H9 (cell line): ENCODE data around the gene C1orf74. TPM values are rescaled to one million over a fixed set of nuclear protein-coding genes. Genes with fewer than 3 reads are reported as not detected.

Experiments
- DNase-seq: peaks from one replicate; pipeline ENCODE4 v3.0.0-alpha.2; 2017
- H2AFZ ChIP-seq: one replicate; pipeline ENCODE4 v1.6.1; 2013; ENCODE audit warnings: mild to moderate bottlenecking, low read length, control low read depth, moderate library complexity
- H2AK5ac ChIP-seq: 2 replicates; pipeline ENCODE4 v1.6.1; 2013; ENCODE audit warnings: low read length, control low read depth, mixed read lengths; ENCODE audit not compliant: insufficient read length
- H2BK120ac ChIP-seq: one replicate; pipeline ENCODE4 v1.6.1; 2013; ENCODE audit warnings: low read depth, mild to moderate bottlenecking, low read length, control low read depth, inconsistent platforms; ENCODE audit not compliant: poor library complexity, severe bottlenecking
- H2BK12ac ChIP-seq: 2 replicates; pipeline ENCODE4 v1.6.1; 2013; ENCODE audit warnings: low read length, control low read depth, mixed read lengths, low read depth; ENCODE audit not compliant: insufficient read length
- H2BK15ac ChIP-seq: 2 replicates; pipeline ENCODE4 v1.6.1; 2013; ENCODE audit warnings: low read depth, low read length, control low read depth
- H2BK20ac ChIP-seq: one replicate; pipeline ENCODE4 v1.6.1; 2013; ENCODE audit warnings: low read depth, mild to moderate bottlenecking, low read length, control low read depth, inconsistent platforms; ENCODE audit not compliant: poor library complexity, severe bottlenecking
- H2BK5ac ChIP-seq: 2 replicates; pipeline ENCODE4 v1.6.1; 2013; ENCODE audit warnings: low read length, control low read depth, mixed read lengths; ENCODE audit not compliant: insufficient read length
- H3K14ac ChIP-seq: 2 replicates; pipeline ENCODE4 v1.6.1; 2013; ENCODE audit warnings: low read length, control low read depth; ENCODE audit not compliant: insufficient read depth
- H3K18ac ChIP-seq: 2 replicates; pipeline ENCODE4 v1.6.1; 2013; ENCODE audit warnings: low read depth, mild to moderate bottlenecking, mixed read lengths, low read length, control low read depth; ENCODE audit not compliant: insufficient read length
- H3K23ac ChIP-seq: 2 replicates; pipeline ENCODE4 v1.6.1; 2013; ENCODE audit warnings: low read length, control low read depth, mixed read lengths, low read depth; ENCODE audit not compliant: insufficient read length
- H3K23me2 ChIP-seq: 2 replicates; pipeline ENCODE4 v1.6.1; 2013; ENCODE audit warnings: low read depth, mild to moderate bottlenecking, mixed read lengths, low read length, control low read depth; ENCODE audit not compliant: insufficient read length, poor library complexity, severe bottlenecking
- H3K27ac ChIP-seq: 2 replicates; pipeline ENCODE4 v1.5.1; 2013; ENCODE audit warnings: low read length, control low read depth, mixed read lengths, low read depth; ENCODE audit not compliant: insufficient read length
- H3K27me3 ChIP-seq: 2 replicates; pipeline ENCODE4 v1.6.1; 2013; ENCODE audit warnings: low read length, control low read depth, inconsistent platforms; ENCODE audit not compliant: insufficient read depth
- H3K4ac ChIP-seq: 2 replicates; pipeline ENCODE4 v1.6.1; 2013; ENCODE audit warnings: low read depth, mild to moderate bottlenecking, control low read depth, inconsistent platforms, low read length, moderate library complexity
- H3K4me1 ChIP-seq: 2 replicates; pipeline ENCODE4 v1.6.1; 2013; ENCODE audit warnings: low read length, control low read depth, inconsistent platforms; ENCODE audit not compliant: insufficient read depth
- H3K4me2 ChIP-seq: 2 replicates; pipeline ENCODE4 v1.6.1; 2013; ENCODE audit warnings: low read length, control low read depth, mixed read lengths; ENCODE audit not compliant: insufficient read length, insufficient read depth
- H3K56ac ChIP-seq: 2 replicates; pipeline ENCODE4 v1.6.1; 2013; ENCODE audit warnings: low read depth, mild to moderate bottlenecking, mixed read lengths, low read length, control low read depth; ENCODE audit not compliant: insufficient read length
- H3K79me1 ChIP-seq: 2 replicates; pipeline ENCODE4 v1.6.1; 2013; ENCODE audit warnings: low read depth, mild to moderate bottlenecking, moderate library complexity, low read length, control low read depth, inconsistent platforms; ENCODE audit not compliant: insufficient read depth, poor library complexity, severe bottlenecking
- H3K79me2 ChIP-seq: 2 replicates; pipeline ENCODE4 v1.6.1; 2013; ENCODE audit warnings: low read length, control low read depth, inconsistent platforms; ENCODE audit not compliant: insufficient read depth
- H3K9ac ChIP-seq: 2 replicates; pipeline ENCODE4 v1.6.1; 2013; ENCODE audit warnings: low read length, control low read depth, mixed read lengths; ENCODE audit not compliant: insufficient read length; ENCODE audit errors: extremely low read depth
- H3K9me3 ChIP-seq: one replicate; pipeline ENCODE4 v1.6.1; 2013; ENCODE audit warnings: low read depth, low read length, inconsistent platforms; ENCODE audit not compliant: control insufficient read depth
- H3T11ph ChIP-seq: one replicate; pipeline ENCODE4 v1.6.1; 2013; ENCODE audit warnings: mild to moderate bottlenecking, low read length, control low read depth, inconsistent platforms
- H4K20me1 ChIP-seq: one replicate; pipeline ENCODE4 v1.6.1; 2013; ENCODE audit not compliant: control insufficient read depth, insufficient read length, insufficient read depth
- H4K5ac ChIP-seq: 2 replicates; pipeline ENCODE4 v1.6.1; 2013; ENCODE audit warnings: low read depth, mild to moderate bottlenecking, mixed read lengths, low read length, control low read depth; ENCODE audit not compliant: insufficient read length
- H4K8ac ChIP-seq: replicated peaks from 2 replicates; pipeline ENCODE4 v1.6.1; 2013; ENCODE audit warnings: low read length, control low read depth, mixed read lengths, low read depth; ENCODE audit not compliant: insufficient read length
- H4K91ac ChIP-seq: 2 replicates; pipeline ENCODE4 v1.6.1; 2013; ENCODE audit warnings: low read depth, mild to moderate bottlenecking, moderate library complexity, mixed read lengths, low read length, control low read depth; ENCODE audit not compliant: insufficient read length
- H3K27ac Mint-ChIP-seq, 3 experiments: 2 replicates in 2 of 3; 3 replicates in 1 of 3; pipeline ENCODE4 v1.8.0; 2020 to 2021; ENCODE audit warnings: mixed read lengths in 3 of 3, mild to moderate bottlenecking in 1 of 3, moderate library complexity in 1 of 3
- H3K27me3 Mint-ChIP-seq: 2 replicates; pipeline ENCODE4 v1.8.0; 2021; ENCODE audit warnings: low read depth, mild to moderate bottlenecking, moderate library complexity, mixed read lengths
- H3K36me3 Mint-ChIP-seq, 3 experiments: 2 replicates in 2 of 3; 3 replicates in 1 of 3; pipeline ENCODE4 v1.8.0; 2020 to 2021; ENCODE audit warnings: low read depth in 3 of 3, mixed read lengths in 3 of 3; ENCODE audit not compliant: insufficient read depth in 1 of 3
- H3K4me1 Mint-ChIP-seq, 2 experiments: 2 replicates each; pipeline ENCODE4 v1.8.0; 2020; ENCODE audit warnings: mixed read lengths in 2 of 2
- H3K4me3 Mint-ChIP-seq, 2 experiments: 2 replicates in 1 of 2; 3 replicates in 1 of 2; pipeline ENCODE4 v1.8.0; 2020 to 2021; ENCODE audit warnings: mild to moderate bottlenecking in 2 of 2, mixed read lengths in 2 of 2, moderate library complexity in 1 of 2
- H3K9me3 Mint-ChIP-seq, 2 experiments: 2 replicates in 1 of 2; 3 replicates in 1 of 2; pipeline ENCODE4 v1.8.0; 2020; ENCODE audit warnings: mild to moderate bottlenecking in 2 of 2, mixed read lengths in 2 of 2, moderate library complexity in 1 of 2
- CTCF ChIP-seq: fragments of 200-600 bp; sonication (generic); conservative IDR thresholded peaks from 3 replicates; pipeline ENCODE4 v1.8.0; 2021; ENCODE audit warnings: antibody characterized with exemption, mild to moderate bottlenecking
- WGBS: extraction: QIAGEN DNeasy Blood & Tissue Kit; methylation state at CpG from one replicate; pipeline ENCODE4 v1.1.7; 2013; ENCODE audit warnings: missing lambda C conversion rate, low lambda C conversion rate, mixed read lengths; ENCODE audit not compliant: insufficient read length; ENCODE audit errors: extremely low coverage; 5-methylcytosine and 5-hydroxymethylcytosine counted together
- total RNA-seq: library from RNA; stranded (reverse); gene quantifications from 2 replicates; pipeline ENCODE4 v1.2.1, GENCODE V29; 2021

The C1orf74 gene
- total RNA-seq, 1 experiment from 2014 or later: 2.4 TPM

- Histone ChIP-seq H3K14ac (no peak overlapping the region), H3K56ac (no peak overlapping the region), H3K9me3 (no peaks in the 10 kb centered on the region), H2BK20ac (no peak overlapping the region), H2BK120ac (no peak overlapping the region), H3K4ac (no peak overlapping the region), H4K20me1 (no peaks in the 10 kb centered on the region), H3K79me2 (no peaks in the 10 kb centered on the region), H3K18ac (no peak overlapping the region), H2AFZ (no peak overlapping the region), H3K4me2 (no peak overlapping the region), H2AK5ac (no peak overlapping the region), H3K4me1 (no peaks in the 10 kb centered on the region), H3K23me2 (no peaks in the 10 kb centered on the region), H3T11ph (no peak overlapping the region), H4K5ac (no peak overlapping the region), H3K9ac (no peak overlapping the region), H2BK5ac (no peak overlapping the region), H3K79me1 (no peaks in the 10 kb centered on the region), H2BK12ac (no peak overlapping the region), H2BK15ac (no peak overlapping the region), H3K27me3 (peaks cover 2% of the 10 kb centered on the region; the same call in 1 of the 2 replicates), H4K8ac (no peak overlapping the region), H3K23ac (no peak overlapping the region), H4K91ac (no peak overlapping the region), H3K27ac (no peak overlapping the region)
- no peak for TF ChIP-seq CTCF
- Mint-ChIP-seq H3K27me3 (peaks cover 46% of the 10 kb centered on the region), H3K4me3 (no peak overlapping the region), H3K36me3 (no peaks in the 10 kb centered on the region), H3K4me1 (peaks cover 14% of the 10 kb centered on the region in 2 experiments), H3K9me3 (no peaks in the 10 kb centered on the region), H3K27ac (no peak overlapping the region)
- no CpG with 5 or more reads among the region's 6 CpGs for WGBS
- DNase-seq: no peak
These were observed 34.6 kb downstream of the C1orf74 start for GRCh38 chr1:209749670-209750323.
